ENCODE data around the gene HDAC7.
"Not testable (repeated sequence)": the region's sequence is repeated elsewhere in the genome, so short reads cannot be mapped to it uniquely, and the experiment has no call there.

Gene HDAC7

GRCh38 chr12:47812797-47813510 is 6.7 kb downstream of the HDAC7 start:
- DNase-seq (ENCODE audit: low spot score): peak; percentile 87

GRCh38 chr12:47811581-47812484 is 7.9 kb downstream of the HDAC7 start:
- DNase-seq (ENCODE audit: low spot score): no peak

- no peak for DNase-seq (ENCODE audit: low spot score)
These were observed 8.7 kb downstream of the HDAC7 start for GRCh38 chr12:47811072-47811396.

- DNase-seq (ENCODE audit: low spot score): not testable (repeated sequence)
These were observed 10.2 kb downstream of the HDAC7 start for GRCh38 chr12:47809518-47809917.

DNA sequence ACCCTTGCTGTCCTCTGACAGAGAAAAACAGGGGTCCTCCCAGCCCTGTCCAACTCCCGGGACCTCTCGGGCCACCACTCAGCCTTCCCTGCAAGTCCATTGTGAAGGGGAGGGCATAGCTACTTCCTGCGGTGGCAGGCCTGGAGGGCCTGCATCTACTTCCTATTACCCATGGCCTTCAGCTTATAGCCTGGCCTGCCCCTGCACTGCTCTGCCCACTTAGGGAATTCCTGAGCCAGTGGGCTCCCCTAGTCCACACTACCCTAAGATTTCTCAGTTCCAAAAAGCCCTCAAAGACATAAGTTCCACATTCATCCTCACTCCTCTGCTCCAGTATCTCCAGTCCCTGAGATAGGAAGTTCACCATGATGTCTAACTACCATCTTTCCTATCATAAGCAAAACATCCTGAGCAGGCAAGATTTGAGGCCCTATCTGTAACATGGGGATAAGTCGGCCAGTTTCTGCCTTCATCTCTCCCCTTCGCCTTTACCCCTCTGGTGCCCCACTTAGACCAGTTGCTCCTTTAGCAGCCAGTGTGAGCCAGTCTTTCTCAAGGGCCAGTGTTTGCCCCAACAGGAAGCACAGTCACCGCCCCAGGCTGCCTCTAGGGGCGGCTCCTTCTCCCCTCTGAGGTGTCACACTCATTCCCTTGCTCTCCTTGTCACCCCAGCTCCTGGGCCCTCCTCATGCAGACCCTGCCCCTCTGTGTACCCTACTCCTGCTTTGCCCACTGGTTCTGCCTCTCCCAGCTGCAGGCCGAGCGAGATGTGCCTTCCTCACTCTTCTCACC is 10.9 kb downstream of the HDAC7 start:
- DNase-seq (ENCODE audit: low spot score): peak; percentile 69

DNA sequence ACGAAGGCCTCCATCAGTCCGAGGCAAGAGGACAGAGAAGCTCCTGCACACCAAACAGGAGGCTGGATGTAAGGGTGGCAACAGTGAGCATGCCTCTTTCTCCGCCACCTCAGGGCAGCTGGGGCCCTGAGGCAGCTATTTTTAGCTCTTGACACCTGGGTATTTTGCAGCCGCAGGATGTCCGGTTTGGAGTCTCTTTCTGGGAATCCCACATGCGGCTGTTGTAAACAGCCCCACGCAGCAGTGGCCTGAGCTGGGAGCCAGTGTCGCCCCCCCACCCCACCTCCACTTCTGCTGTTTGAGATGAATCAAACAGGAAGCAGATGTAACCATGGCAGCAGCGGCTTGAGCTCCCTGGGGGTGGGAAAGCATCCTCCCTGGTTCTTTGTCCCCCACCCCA is 11.7 kb downstream of the HDAC7 start:
- DNase-seq (ENCODE audit: low spot score): peak; percentile 72

DNA sequence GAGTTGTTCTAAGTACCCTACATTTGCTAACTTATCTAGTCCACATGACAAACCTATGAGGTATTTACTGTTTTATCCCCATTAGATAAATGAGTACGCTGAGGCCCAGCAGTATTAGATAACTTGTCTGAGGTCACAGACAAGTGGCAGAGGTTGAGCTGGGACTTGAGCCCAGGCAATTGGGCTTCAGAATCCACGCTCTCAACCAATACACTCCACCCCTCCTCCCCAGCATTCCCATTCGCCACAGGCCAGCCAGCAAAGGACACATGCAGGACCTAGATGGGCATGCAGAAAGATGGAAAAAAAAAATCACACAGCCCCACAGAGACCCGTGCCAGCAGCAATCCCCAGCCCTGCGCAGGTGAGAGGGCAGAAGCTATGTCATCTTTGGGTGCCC is 12.4 kb downstream of the HDAC7 start:
- no peak for DNase-seq (ENCODE audit: low spot score)

GRCh38 chr12:47805417-47805816 is 14.3 kb downstream of the HDAC7 start:
- DNase-seq (ENCODE audit: low spot score): no peak

DNA sequence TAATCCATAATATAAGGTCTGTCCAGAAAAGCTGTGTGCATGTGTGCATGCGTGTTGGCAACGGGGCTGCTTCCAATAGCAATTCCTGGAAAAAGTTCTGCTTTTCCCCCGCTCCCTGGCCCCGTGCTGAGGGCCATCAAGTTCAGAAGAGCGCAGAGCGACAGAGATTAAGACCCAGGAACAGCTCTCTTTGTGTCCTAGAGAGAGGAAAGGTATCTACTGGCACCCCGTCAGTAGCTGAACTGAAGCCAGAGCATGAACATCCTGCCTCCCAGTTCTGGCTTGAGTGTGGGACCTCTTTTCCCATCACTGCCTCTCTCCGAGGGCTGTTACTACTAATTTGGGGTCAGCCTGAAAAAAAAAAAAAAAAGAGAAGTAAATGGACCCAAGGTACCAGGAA is 15.5 kb downstream of the HDAC7 start:
- DNase-seq (ENCODE audit: low spot score): no peak

- no peak for DNase-seq (ENCODE audit: low spot score)
These were observed 16.4 kb downstream of the HDAC7 start for GRCh38 chr12:47803191-47803875.

- DNase-seq (ENCODE audit: low spot score): no peak
These were observed 17.4 kb downstream of the HDAC7 start for GRCh38 chr12:47802312-47802711.

DNA sequence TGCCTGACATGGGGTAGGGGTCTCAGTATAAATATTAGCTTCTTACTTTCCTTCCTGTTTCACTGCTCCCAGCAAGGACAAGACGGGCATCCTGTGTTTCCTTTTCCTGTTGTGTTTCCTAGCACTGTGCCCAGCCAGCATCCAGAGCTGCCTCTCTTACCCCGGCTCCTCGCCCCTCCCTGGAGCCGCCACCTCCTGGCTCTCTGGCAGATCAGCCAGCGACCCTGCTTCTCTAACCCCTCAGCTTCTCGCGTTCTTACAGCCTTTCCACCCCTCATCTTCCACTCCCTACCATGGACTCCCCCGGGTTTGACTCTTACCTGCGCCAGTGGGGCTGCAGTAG is 17.8 kb downstream of the HDAC7 start:
- no peak for DNase-seq (ENCODE audit: low spot score)

DNA sequence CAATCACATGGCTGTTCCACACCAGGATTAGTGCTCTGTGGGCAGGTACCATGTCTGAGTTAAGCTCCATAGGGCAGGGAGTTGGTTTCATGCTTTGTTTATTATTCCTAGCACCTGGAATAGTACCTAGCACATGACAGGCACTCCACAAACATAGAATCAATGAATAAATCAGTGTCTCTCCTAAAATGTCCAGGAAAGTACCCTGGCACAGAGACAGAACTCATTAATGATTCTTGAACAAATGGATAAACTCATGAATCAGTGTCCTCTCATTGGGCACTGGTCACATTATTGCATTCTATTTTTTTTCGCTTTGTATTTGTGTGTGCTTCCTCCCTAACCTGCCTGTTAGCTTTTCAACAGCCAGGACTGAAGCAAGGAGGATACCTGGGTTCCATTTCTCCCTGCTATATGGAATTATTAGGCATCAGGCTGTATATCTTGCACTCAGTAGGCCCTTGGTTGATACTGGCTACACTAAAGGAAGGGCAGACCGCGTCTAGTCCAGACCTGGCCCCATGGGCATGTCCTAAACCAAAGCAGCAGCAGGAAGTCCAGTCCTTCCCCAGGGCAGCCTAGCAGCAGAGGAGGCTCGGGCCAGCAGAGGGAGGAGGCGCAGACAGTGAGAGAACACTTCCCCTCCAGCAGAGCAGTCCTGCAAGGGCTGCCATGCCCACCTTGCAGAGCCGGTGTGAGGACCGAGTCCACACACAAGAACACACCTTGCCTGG is 18.4 kb downstream of the HDAC7 start:
- DNase-seq (ENCODE audit: low spot score): no peak

- no peak for DNase-seq (ENCODE audit: low spot score)
These were observed 19.1 kb downstream of the HDAC7 start for GRCh38 chr12:47800582-47800981.

DNA sequence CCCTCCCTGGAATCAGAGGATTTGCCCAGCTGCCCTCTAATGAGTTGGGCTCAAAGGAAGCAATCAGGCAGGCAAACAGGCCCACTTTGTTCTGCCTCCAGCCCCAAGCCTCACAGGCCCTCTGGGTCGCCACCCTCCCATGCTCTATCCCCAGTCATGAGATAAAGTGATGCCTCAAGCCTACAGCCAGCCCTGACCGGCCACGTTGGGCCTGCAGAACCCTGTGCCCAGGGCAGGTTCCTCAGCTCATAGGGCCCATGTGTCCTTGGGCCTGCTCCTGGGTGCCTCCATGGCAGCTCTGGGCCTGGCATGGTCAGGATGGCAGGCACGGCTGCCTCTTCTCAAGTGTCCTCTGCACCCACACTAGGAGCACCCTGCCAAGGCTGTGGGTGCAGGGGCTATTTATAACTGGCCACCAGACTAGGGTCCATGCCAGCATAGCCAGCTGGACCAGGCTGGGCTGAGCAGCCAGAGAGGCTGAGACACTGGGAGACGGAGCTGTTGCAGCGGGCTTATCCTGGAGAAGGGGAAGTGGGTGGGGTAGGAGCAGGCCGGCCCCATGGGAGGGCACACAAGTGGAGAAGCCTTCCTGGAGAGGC is 20.2 kb downstream of the HDAC7 start:
- DNase-seq (ENCODE audit: low spot score): no peak

DNA sequence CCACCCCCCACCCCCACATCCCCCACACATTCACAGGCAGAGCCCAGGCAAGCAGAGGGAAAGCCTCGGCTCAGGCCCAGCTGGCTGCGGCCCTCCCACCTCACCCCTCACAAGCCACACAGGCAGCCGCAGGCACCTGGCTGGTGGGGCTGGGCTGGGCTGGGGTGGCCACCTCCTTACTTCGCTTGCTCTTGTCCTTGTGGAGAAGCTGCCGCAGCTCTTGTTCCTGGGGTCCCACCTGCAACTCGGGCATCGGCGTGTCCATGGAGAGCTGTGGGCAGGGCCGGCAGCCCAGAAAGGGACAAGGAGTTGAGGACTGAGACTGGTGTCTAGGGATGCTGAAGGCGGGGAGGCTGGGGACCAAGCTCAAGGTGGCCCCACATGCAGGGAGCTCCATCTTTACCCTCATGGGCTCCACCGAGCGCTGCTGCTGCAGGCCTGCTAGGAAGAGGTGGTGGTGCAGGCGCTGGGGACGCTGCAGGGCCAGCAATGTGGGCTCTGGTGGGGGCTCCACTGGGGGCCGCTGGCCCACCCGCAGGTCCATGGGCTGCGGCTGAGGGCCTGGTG is 21.2 kb downstream of the HDAC7 start:
- DNase-seq (ENCODE audit: low spot score): no peak

DNA sequence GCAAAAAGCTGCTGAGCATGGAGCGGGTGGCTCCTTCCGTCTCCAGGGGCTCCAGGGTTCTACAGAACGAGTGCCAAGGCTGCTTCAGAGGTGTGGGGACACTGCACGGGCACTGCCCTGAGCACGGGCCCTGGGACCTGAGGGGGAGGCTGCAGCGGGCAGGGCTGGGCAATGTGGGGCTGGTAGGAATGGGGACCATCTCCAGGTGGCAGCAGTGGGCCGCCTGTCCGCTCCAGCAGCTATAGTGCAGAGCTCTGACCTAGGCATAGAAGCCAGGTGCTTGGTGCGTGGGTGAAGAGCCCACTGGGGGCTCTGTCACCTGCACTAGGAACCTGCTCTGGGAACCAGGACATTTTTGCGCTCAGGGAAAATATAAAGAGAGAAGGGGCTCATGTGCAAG is 22.3 kb downstream of the HDAC7 start:
- DNase-seq (ENCODE audit: low spot score): no peak

- no peak for DNase-seq (ENCODE audit: low spot score)
These were observed 23.8 kb downstream of the HDAC7 start for GRCh38 chr12:47795814-47796411.

DNA sequence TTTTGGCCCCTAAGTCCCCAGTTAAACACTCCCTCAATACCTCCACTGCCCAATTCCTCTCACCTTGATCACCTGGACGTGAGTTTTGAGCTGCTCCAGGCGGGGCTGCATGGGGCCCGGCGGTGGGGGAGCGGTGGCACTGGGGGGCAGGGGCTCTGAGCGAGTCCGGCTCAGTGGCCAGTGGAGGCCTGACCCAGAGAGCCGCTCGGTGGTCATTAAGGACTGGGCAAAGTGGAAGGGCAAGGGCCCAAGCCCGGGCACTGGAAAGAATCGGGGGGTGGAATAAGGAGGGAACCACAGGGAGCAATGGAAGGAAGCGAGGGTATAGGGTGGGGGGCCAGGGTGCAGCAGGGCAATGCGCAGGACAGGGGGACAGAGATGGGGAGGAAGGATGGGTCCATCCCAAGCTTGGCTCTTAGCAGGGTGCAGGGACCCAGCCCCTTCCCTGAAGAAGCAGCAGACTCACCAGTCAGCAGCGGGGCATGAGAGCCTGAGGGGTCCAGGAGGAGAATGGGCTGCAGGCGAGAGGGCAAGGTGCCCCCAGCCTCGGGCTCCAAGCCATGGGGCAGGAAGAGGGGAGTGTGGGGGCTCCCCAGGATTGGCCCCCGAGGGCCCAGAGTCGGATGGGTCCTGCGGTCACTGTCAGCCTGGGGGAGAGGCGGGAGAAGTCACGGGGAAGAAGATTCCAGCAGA is 24.4 kb downstream of the HDAC7 start:
- DNase-seq (ENCODE audit: low spot score): no peak

- DNase-seq (ENCODE audit: low spot score): no peak
These were observed 25.0 kb downstream of the HDAC7 start for GRCh38 chr12:47794679-47795078.
